Measurements from ENCODE around the gene HNRNPUL2.
A peak's percentile ranks its signal among the peaks of the same experiment; 100 is the strongest.
"Not testable (repeated sequence)": the region's sequence is repeated elsewhere in the genome, so short reads cannot be mapped to it uniquely, and the experiment has no call there.

Gene HNRNPUL2

GRCh38 chr11:62727165-62727871, at the start of gene HNRNPUL2:
Gene HNRNPUL2 (minus strand): TSS chr11:62727457. CDS start chr11:62727156, 301 bp downstream.
- peaks cover 18% of the 10 kb centered on the region in 2 donors for H3K36me3 ChIP-seq (ENCODE audit: control insufficient read depth in 1 of 2, insufficient read depth in 2 of 2, low read length in 2 of 2)
- no peaks in the 10 kb centered on the region for H3K27me3 ChIP-seq (ENCODE audit: low read depth, low read length)
- H3K4me1 ChIP-seq (ENCODE audit: control insufficient read depth in 1 of 2, insufficient read depth in 2 of 2, low read length in 2 of 2) = peaks cover 4 to 48% of the 10 kb centered on the region in 2 donors
- H3K9me3 ChIP-seq (ENCODE audit: control insufficient read depth in 1 of 2, low read length in 2 of 2) = no peaks in the 10 kb centered on the region
- peak within 1 kb of the TSS; percentile 99 for H3K27ac ChIP-seq (ENCODE audit: low read length)
- H3K4me3 ChIP-seq (ENCODE audit: low read depth in 1 of 2, low read length in 2 of 2) = peak within 1 kb of the TSS; percentile 92 to 96

DNA sequence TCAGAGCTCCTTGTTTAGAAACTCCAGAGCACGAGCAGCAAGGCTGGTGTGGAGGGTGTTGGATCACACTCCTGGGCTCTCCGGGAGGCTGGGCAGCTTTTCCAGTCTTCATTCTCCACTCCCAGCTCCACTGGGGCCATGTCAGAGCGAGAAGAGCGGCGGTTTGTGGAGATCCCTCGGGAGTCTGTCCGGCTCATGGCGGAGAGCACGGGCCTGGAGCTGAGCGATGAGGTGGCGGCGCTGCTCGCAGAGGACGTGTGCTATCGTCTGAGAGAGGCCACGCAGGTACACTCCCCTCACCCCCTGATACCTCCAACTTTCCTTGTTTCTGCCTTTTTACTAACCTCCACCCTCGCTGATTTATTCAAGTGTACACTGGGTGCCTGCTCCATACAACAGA, 48.4 kb upstream of the HNRNPUL2 start:
- peaks cover 0 to 8% of the 10 kb centered on the region in 2 donors for H3K4me1 ChIP-seq (ENCODE audit: control insufficient read depth in 1 of 2, insufficient read depth in 2 of 2, low read length in 2 of 2)
- no peaks in the 10 kb centered on the region for H3K9me3 ChIP-seq (ENCODE audit: control insufficient read depth in 1 of 2, low read length in 2 of 2)
- no peak overlapping the region for H3K27ac ChIP-seq (ENCODE audit: low read length)
- H3K36me3 ChIP-seq (ENCODE audit: control insufficient read depth in 1 of 2, insufficient read depth in 2 of 2, low read length in 2 of 2) = peaks cover 20 to 28% of the 10 kb centered on the region in 2 donors
- H3K27me3 ChIP-seq (ENCODE audit: low read depth, low read length) = no peaks in the 10 kb centered on the region
- H3K4me3 ChIP-seq (ENCODE audit: low read depth in 1 of 2, low read length in 2 of 2) = no peak overlapping the region

DNA sequence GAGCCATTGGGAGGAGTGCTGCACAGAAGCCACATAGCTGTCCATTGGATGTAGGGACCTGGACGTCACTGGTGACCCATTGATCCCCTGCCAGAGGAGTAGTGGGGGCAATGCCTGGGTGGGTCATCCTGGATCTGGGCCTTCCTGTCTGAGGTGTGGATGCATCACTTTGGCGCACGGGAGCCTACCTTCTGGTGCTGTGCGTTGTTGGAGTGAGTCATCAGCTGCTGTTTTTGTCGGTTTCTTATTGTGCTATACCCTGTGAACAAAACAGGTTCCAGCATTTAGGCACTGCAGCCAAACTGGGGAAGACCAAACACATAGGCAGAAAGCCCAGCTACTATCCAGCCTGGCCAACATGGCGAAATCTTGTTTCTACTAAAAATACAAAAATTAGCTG, 47.1 kb upstream of the HNRNPUL2 start:
- Histone ChIP-seq H3K27me3 (ENCODE audit: low read depth, low read length) (no peaks in the 10 kb centered on the region), H3K9me3 (ENCODE audit: control insufficient read depth in 1 of 2, low read length in 2 of 2) (no peaks in the 10 kb centered on the region), H3K4me3 (ENCODE audit: low read depth in 1 of 2, low read length in 2 of 2) (no peak overlapping the region), H3K36me3 (ENCODE audit: control insufficient read depth in 1 of 2, insufficient read depth in 2 of 2, low read length in 2 of 2) (peaks cover 20 to 28% of the 10 kb centered on the region in 2 donors), H3K4me1 (ENCODE audit: control insufficient read depth in 1 of 2, insufficient read depth in 2 of 2, low read length in 2 of 2) (peaks cover 0 to 18% of the 10 kb centered on the region in 2 donors), H3K27ac (ENCODE audit: low read length) (no peak overlapping the region)

GRCh38 chr11:62771144-62772021, 44.1 kb upstream of the HNRNPUL2 start, which contains the start of gene TAF6L:
Gene TAF6L (plus strand): TSS chr11:62771396. CDS start chr11:62775784, 4,388 bp downstream.
- peaks cover 17 to 22% of the 10 kb centered on the region in 2 donors for H3K36me3 ChIP-seq (ENCODE audit: control insufficient read depth in 1 of 2, insufficient read depth in 2 of 2, low read length in 2 of 2)
- peak within 1 kb of the TSS; percentile 62 for H3K27ac ChIP-seq (ENCODE audit: low read length)
- H3K9me3 ChIP-seq (ENCODE audit: control insufficient read depth in 1 of 2, low read length in 2 of 2) = no peaks in the 10 kb centered on the region
- peaks cover 0 to 18% of the 10 kb centered on the region in 2 donors for H3K4me1 ChIP-seq (ENCODE audit: control insufficient read depth in 1 of 2, insufficient read depth in 2 of 2, low read length in 2 of 2)
- H3K27me3 ChIP-seq (ENCODE audit: low read depth, low read length) = no peaks in the 10 kb centered on the region
- H3K4me3 ChIP-seq (ENCODE audit: low read depth in 1 of 2, low read length in 2 of 2) = peak within 1 kb of the TSS; percentile 73 to 77

DNA sequence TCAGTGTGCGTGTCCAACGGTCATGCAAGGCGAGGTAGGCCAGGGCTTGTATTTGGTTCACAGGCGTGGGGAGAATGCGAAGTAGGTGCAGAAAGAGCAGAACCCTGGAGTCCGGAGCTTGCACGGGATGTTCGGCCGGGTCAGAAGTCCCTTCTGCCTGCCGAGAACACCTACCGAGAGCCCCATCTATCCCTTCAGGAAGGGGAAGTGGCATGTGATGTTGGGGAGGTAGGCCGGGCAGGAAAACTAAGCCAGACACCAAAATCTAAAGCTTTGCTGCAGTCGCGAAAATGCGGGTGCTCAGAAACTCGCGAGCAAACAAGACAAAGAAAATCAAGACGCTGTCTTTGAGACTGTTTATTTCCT, 43.5 kb upstream of the HNRNPUL2 start:
- Histone ChIP-seq H3K27me3 (ENCODE audit: low read depth, low read length) (no peaks in the 10 kb centered on the region), H3K27ac (ENCODE audit: low read length) (peak overlapping the region; percentile 62)

GRCh38 chr11:62760867-62761227, 33.6 kb upstream of the HNRNPUL2 start:
- not testable (repeated sequence) for H3K9me3 ChIP-seq (ENCODE audit: control insufficient read depth in 1 of 2, low read length in 2 of 2); H3K27me3 ChIP-seq (ENCODE audit: low read depth, low read length); H3K27ac ChIP-seq (ENCODE audit: low read length)
- Histone ChIP-seq H3K4me1 (ENCODE audit: control insufficient read depth in 1 of 2, insufficient read depth in 2 of 2, low read length in 2 of 2) (peaks cover 11 to 18% of the 10 kb centered on the region in 2 donors), H3K4me3 (ENCODE audit: low read depth in 1 of 2, low read length in 2 of 2) (peak overlapping the region in 1 of 2 donors; percentile 98), H3K36me3 (ENCODE audit: control insufficient read depth in 1 of 2, insufficient read depth in 2 of 2, low read length in 2 of 2) (peaks cover 7 to 19% of the 10 kb centered on the region in 2 donors)

More for the DNA sequence above, 43.5 kb upstream of the HNRNPUL2 start:
- Histone ChIP-seq H3K4me3 (ENCODE audit: low read depth in 1 of 2, low read length in 2 of 2) (peak overlapping the region; percentile 73 to 77), H3K36me3 (ENCODE audit: control insufficient read depth in 1 of 2, insufficient read depth in 2 of 2, low read length in 2 of 2) (peaks cover 16 to 22% of the 10 kb centered on the region in 2 donors), H3K4me1 (ENCODE audit: control insufficient read depth in 1 of 2, insufficient read depth in 2 of 2, low read length in 2 of 2) (peaks cover 0 to 18% of the 10 kb centered on the region in 2 donors), H3K9me3 (ENCODE audit: control insufficient read depth in 1 of 2, low read length in 2 of 2) (no peaks in the 10 kb centered on the region)

GRCh38 chr11:62757846-62758788, 30.9 kb upstream of the HNRNPUL2 start:
- Histone ChIP-seq H3K36me3 (ENCODE audit: control insufficient read depth in 1 of 2, insufficient read depth in 2 of 2, low read length in 2 of 2) (peaks cover 0 to 3% of the 10 kb centered on the region in 2 donors), H3K4me3 (ENCODE audit: low read depth in 1 of 2, low read length in 2 of 2) (no peak overlapping the region), H3K27me3 (ENCODE audit: low read depth, low read length) (no peaks in the 10 kb centered on the region), H3K9me3 (ENCODE audit: control insufficient read depth in 1 of 2, low read length in 2 of 2) (no peaks in the 10 kb centered on the region), H3K4me1 (ENCODE audit: control insufficient read depth in 1 of 2, insufficient read depth in 2 of 2, low read length in 2 of 2) (peaks cover 16 to 22% of the 10 kb centered on the region in 2 donors), H3K27ac (ENCODE audit: low read length) (no peak overlapping the region)

GRCh38 chr11:62755086-62755615, 27.9 kb upstream of the HNRNPUL2 start:
- H3K4me3 ChIP-seq (ENCODE audit: low read depth in 1 of 2, low read length in 2 of 2) = no peak overlapping the region
- no peak overlapping the region for H3K27ac ChIP-seq (ENCODE audit: low read length)
- H3K9me3 ChIP-seq (ENCODE audit: control insufficient read depth in 1 of 2, low read length in 2 of 2) = no peaks in the 10 kb centered on the region
- H3K27me3 ChIP-seq (ENCODE audit: low read depth, low read length) = no peaks in the 10 kb centered on the region
- H3K36me3 ChIP-seq (ENCODE audit: control insufficient read depth in 1 of 2, insufficient read depth in 2 of 2, low read length in 2 of 2) = peaks cover 0 to 11% of the 10 kb centered on the region in 2 donors
- H3K4me1 ChIP-seq (ENCODE audit: control insufficient read depth in 1 of 2, insufficient read depth in 2 of 2, low read length in 2 of 2) = peaks cover 5 to 17% of the 10 kb centered on the region in 2 donors

GRCh38 chr11:62753736-62754603, 26.7 kb upstream of the HNRNPUL2 start, which contains the start of gene ZBTB3:
Gene ZBTB3 (minus strand): TSS chr11:62754160. CDS start chr11:62753664, 496 bp downstream.
- no peaks in the 10 kb centered on the region for H3K27me3 ChIP-seq (ENCODE audit: low read depth, low read length)
- H3K4me3 ChIP-seq (ENCODE audit: low read depth in 1 of 2, low read length in 2 of 2) = peak within 1 kb of the TSS; percentile 62 to 90
- peaks cover 0 to 11% of the 10 kb centered on the region in 2 donors for H3K36me3 ChIP-seq (ENCODE audit: control insufficient read depth in 1 of 2, insufficient read depth in 2 of 2, low read length in 2 of 2)
- H3K27ac ChIP-seq (ENCODE audit: low read length) = peak within 1 kb of the TSS; percentile 91
- peaks cover 5 to 17% of the 10 kb centered on the region in 2 donors for H3K4me1 ChIP-seq (ENCODE audit: control insufficient read depth in 1 of 2, insufficient read depth in 2 of 2, low read length in 2 of 2)
- no peaks in the 10 kb centered on the region for H3K9me3 ChIP-seq (ENCODE audit: control insufficient read depth in 1 of 2, low read length in 2 of 2)
